Thymus (tissue), 11 donors: ENCODE results near the gene CYP4F8. TPM values are rescaled to one million over a fixed set of nuclear protein-coding genes. Genes with fewer than 3 reads are reported as not detected.

ENCODE experiments used
- DNase-seq, 9 donors: peaks; one replicate each; pipeline ENCODE4 v3.0.0-alpha.2; 2013; ENCODE audit warnings: low spot score in 9 of 9, low read depth in 6 of 9, missing footprints in 1 of 9
- H3K27ac ChIP-seq, 2 donors: one replicate each; pipeline ENCODE4 v1.5.1; 2013; ENCODE audit warnings: control low read depth in 1 of 2, low read depth in 1 of 2, low read length in 1 of 2, mild to moderate bottlenecking in 1 of 2, moderate library complexity in 1 of 2
- H3K27me3 ChIP-seq, 2 donors: one replicate each; pipeline ENCODE4 v1.5.1; 2013; ENCODE audit warnings: low read length in 1 of 2; ENCODE audit not compliant: control insufficient read depth in 2 of 2, insufficient read depth in 1 of 2
- H3K36me3 ChIP-seq, 2 donors: one replicate each; pipeline ENCODE4 v1.5.1; 2013; ENCODE audit warnings: low read length in 1 of 2, mild to moderate bottlenecking in 1 of 2, moderate library complexity in 1 of 2; ENCODE audit not compliant: control insufficient read depth in 2 of 2, insufficient read depth in 2 of 2
- H3K4me1 ChIP-seq, 2 donors: one replicate each; pipeline ENCODE4 v1.5.1; 2013; ENCODE audit warnings: low read length in 2 of 2; ENCODE audit not compliant: control insufficient read depth in 2 of 2, insufficient read depth in 2 of 2
- H3K4me3 ChIP-seq, 2 donors: one replicate each; pipeline ENCODE4 v1.5.1; 2013; ENCODE audit warnings: low read length in 2 of 2, control low read depth in 1 of 2, mild to moderate bottlenecking in 1 of 2
- H3K9me3 ChIP-seq, 2 donors: one replicate each; pipeline ENCODE4 v1.5.1; 2013; ENCODE audit warnings: low read length in 1 of 2, mild to moderate bottlenecking in 1 of 2; ENCODE audit not compliant: control insufficient read depth in 2 of 2, insufficient read depth in 1 of 2
- WGBS: extraction: QIAGEN DNeasy Blood & Tissue Kit; methylation state at CpG from one replicate; pipeline ENCODE4 v1.1.7; 2013; 5-methylcytosine and 5-hydroxymethylcytosine counted together
- polyA plus RNA-seq: library from polyadenylated mRNA; stranded (reverse); fragments of 200-250 nt; gene quantifications from one replicate; pipeline ENCODE4 v1.2.3, GENCODE V29; 2013
- total RNA-seq: library from RNA; stranded (reverse); fragments of 120-200 nt; gene quantifications from one replicate; pipeline ENCODE4 v1.2.4, GENCODE V29; 2013
- donor health status: healthy.

The CYP4F8 gene
- total and polyA plus RNA-seq, 2 donors, result 0.28 to 18.3 TPM

GRCh38 chr19:15612342-15612741 is 2.7 kb upstream of the CYP4F8 start:
- H3K36me3 ChIP-seq, result no peaks in the 10 kb centered on the region
- WGBS, result 76% methylated on average over 5 of the region's 5 CpGs
- H3K27ac ChIP-seq, result no peak overlapping the region
- no peaks in the 10 kb centered on the region for H3K27me3 ChIP-seq
- H3K9me3 ChIP-seq, result no peaks in the 10 kb centered on the region
- no peak overlapping the region for H3K4me3 ChIP-seq
- no peak for DNase-seq
- no peaks in the 10 kb centered on the region for H3K4me1 ChIP-seq

GRCh38 chr19:15613338-15613737 is 1.7 kb upstream of the CYP4F8 start:
- H3K4me1 ChIP-seq, result no peaks in the 10 kb centered on the region
- H3K27me3 ChIP-seq, result no peaks in the 10 kb centered on the region
- no peaks in the 10 kb centered on the region for H3K9me3 ChIP-seq
- no peak overlapping the region for H3K4me3 ChIP-seq
- DNase-seq, result no peak
- no peak overlapping the region for H3K27ac ChIP-seq
- no peaks in the 10 kb centered on the region for H3K36me3 ChIP-seq
- 97% methylated on average over 3 of the region's 3 CpGs for WGBS

GRCh38 chr19:15615526-15615925 is 508 bp downstream of the CYP4F8 start:
- WGBS, result 83% methylated on average over 14 of the region's 14 CpGs
- no peaks in the 10 kb centered on the region for H3K4me1 ChIP-seq
- DNase-seq, result no peak
- no peak overlapping the region for H3K27ac ChIP-seq
- H3K27me3 ChIP-seq, result no peaks in the 10 kb centered on the region
- no peaks in the 10 kb centered on the region for H3K36me3 ChIP-seq
- H3K9me3 ChIP-seq, result no peaks in the 10 kb centered on the region
- H3K4me3 ChIP-seq, result no peak overlapping the region

GRCh38 chr19:15616183-15616582 is 1.2 kb downstream of the CYP4F8 start:
- DNase-seq, result no peak
- H3K27me3 ChIP-seq, result no peaks in the 10 kb centered on the region
- H3K36me3 ChIP-seq, result no peaks in the 10 kb centered on the region
- H3K4me1 ChIP-seq, result no peaks in the 10 kb centered on the region
- no peak overlapping the region for H3K4me3 ChIP-seq
- H3K27ac ChIP-seq, result no peak overlapping the region
- 98% methylated on average over 4 of the region's 4 CpGs for WGBS
- no peaks in the 10 kb centered on the region for H3K9me3 ChIP-seq

DNA sequence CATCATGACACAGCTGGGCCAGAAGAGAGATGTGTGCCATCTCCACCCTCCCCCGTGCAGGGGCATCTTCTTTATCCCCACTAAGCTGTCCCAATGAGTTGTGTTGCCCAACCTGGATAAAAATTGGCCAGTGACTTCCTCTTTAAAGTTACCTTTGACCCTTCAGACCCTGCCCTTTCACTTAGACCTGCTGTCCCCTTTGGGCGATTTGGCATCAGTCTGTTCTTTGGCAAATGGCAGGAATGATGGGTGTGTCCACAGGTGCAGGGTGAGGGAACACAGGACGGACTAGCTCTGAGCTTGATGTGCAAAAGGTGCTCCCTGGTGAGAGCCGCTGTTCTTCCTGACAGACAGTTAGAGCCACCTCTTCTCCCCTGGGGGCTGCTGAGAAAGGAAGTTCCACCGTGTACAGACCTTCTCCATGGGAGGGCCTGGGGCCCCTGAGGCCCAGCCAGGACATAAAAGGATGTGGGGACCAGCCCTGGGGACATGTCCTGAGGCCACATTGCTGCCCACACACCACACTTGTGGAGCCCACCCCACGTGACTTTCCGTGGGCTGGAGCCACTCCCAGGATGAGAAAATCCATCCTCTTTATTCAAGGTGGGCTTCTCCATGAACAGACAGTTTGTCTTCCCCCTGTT is 1.7 kb downstream of the CYP4F8 start:
- no peaks in the 10 kb centered on the region for H3K27me3 ChIP-seq
- DNase-seq, result no peak

GRCh38 chr19:15618321-15618720 is 3.3 kb downstream of the CYP4F8 start:
- H3K27me3 ChIP-seq, result no peaks in the 10 kb centered on the region
- no peak for DNase-seq
- WGBS, result 83% methylated on average over 5 of the region's 5 CpGs
- H3K9me3 ChIP-seq, result no peaks in the 10 kb centered on the region
- H3K36me3 ChIP-seq, result no peaks in the 10 kb centered on the region
- H3K4me1 ChIP-seq, result no peaks in the 10 kb centered on the region
- no peak overlapping the region for H3K4me3 ChIP-seq
- no peak overlapping the region for H3K27ac ChIP-seq

More for the DNA sequence above, 1.7 kb downstream of the CYP4F8 start:
- Histone ChIP-seq H3K4me1 (no peaks in the 10 kb centered on the region), H3K36me3 (no peaks in the 10 kb centered on the region), H3K9me3 (no peaks in the 10 kb centered on the region), H3K4me3 (no peak overlapping the region), H3K27ac (no peak overlapping the region)
- 71% methylated on average over 7 of the region's 7 CpGs for WGBS

DNA sequence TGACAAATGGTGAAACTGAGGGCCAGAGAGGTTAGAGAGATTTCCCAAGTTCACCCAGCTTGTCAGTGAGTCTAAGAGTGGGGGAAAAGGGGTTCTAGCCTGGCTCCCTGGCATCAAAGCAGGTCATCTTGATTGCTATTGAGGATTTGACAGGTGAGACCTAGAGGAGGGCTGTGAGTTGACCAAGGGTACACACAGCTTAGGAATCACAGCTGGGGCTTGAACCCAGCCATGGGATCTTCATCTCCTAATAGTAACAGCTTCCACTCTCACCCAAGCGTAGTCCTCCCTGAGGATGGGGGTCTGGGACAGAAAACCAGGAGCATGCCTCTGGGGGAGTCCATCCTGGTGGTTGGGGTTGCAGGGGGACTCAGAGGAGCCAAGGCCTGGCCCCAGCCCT is 6.8 kb downstream of the CYP4F8 start:
- H3K4me3 ChIP-seq, result no peak overlapping the region
- H3K4me1 ChIP-seq, result no peaks in the 10 kb centered on the region
- H3K27ac ChIP-seq, result no peak overlapping the region
- no peaks in the 10 kb centered on the region for H3K36me3 ChIP-seq
- H3K9me3 ChIP-seq, result no peaks in the 10 kb centered on the region
- WGBS, result 81% methylated on average over 1 of the region's 1 CpG
- H3K27me3 ChIP-seq, result no peaks in the 10 kb centered on the region
- no peak for DNase-seq

DNA sequence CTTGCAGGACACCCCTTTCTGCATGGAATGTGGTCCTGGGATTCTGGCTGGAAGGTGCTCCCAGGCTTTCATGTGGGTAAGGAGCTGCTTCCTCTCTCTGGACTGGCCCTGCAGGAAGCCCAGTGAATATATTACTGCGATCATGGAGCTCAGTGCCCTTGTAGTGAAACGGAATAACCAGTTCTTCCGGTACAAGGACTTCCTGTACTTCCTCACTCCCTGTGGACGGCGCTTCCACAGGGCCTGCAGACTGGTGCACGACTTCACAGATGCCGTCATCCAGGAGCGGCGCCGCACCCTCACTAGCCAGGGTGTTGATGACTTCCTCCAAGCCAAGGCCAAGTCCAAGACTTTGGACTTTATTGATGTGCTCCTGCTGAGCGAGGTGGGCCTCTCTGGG is 8.0 kb downstream of the CYP4F8 start:
- Histone ChIP-seq H3K4me3 (no peak overlapping the region), H3K36me3 (no peaks in the 10 kb centered on the region), H3K4me1 (no peaks in the 10 kb centered on the region), H3K27ac (no peak overlapping the region), H3K9me3 (no peaks in the 10 kb centered on the region), H3K27me3 (no peaks in the 10 kb centered on the region)
- WGBS, result 76% methylated on average over 11 of the region's 11 CpGs
- DNase-seq, result no peak

GRCh38 chr19:15623711-15624318 is 8.8 kb downstream of the CYP4F8 start:
- Histone ChIP-seq H3K9me3 (no peaks in the 10 kb centered on the region), H3K27me3 (no peaks in the 10 kb centered on the region), H3K4me3 (no peak overlapping the region), H3K27ac (no peak overlapping the region), H3K36me3 (no peaks in the 10 kb centered on the region), H3K4me1 (no peaks in the 10 kb centered on the region)
- WGBS, result 11% methylated on average over 9 of the region's 9 CpGs
- DNase-seq, result peak in 3 of 9 donors; percentile 10 to 20 (median 15)
